OCI-LY3 (cell line): ENCODE data around the gene SAMD11.

Experiments
- H2AFZ ChIP-seq: fragments of 200-600, 300-600 bp; shearing (Covaris generic); 2 replicates; pipeline ENCODE4 v1.6.0; 2014; ENCODE audit warnings: antibody characterized with exemption, low read depth, low read length
- H3K27ac ChIP-seq: fragments of 200-600, 300-600 bp; sonication (generic); 2 replicates; pipeline ENCODE4 v1.5.1; 2014; ENCODE audit warnings: mild to moderate bottlenecking, low read length, moderate library complexity, mixed read lengths
- H3K27me3 ChIP-seq: fragments of 200-600, 300-600 bp; sonication (generic); 2 replicates; pipeline ENCODE4 v1.6.1; 2014; ENCODE audit warnings: low read depth, low read length, mixed read lengths
- H3K36me3 ChIP-seq: fragments of 200-600, 300-600 bp; sonication (generic); replicated peaks from 2 replicates; pipeline ENCODE3; 2014; ENCODE audit warnings: low read depth, low read length, mixed read lengths
- H3K4me1 ChIP-seq: fragments of 300-600, 200-600 bp; sonication (generic); 2 replicates; pipeline ENCODE4 v1.6.1; 2014; ENCODE audit warnings: low read length, mixed read lengths
- H3K4me2 ChIP-seq: fragments of 200-600, 300-600 bp; sonication (generic); 2 replicates; pipeline ENCODE4 v1.6.1; 2014; ENCODE audit warnings: low read length, mixed read lengths
- H3K4me3 ChIP-seq: fragments of 300-600, 200-600 bp; sonication (generic); 2 replicates; pipeline ENCODE4 v1.5.1; 2014; ENCODE audit warnings: antibody characterized with exemption, mild to moderate bottlenecking, low read length, moderate library complexity
- H3K79me2 ChIP-seq: fragments of 300-600, 200-600 bp; shearing (Covaris generic); 2 replicates; pipeline ENCODE4 v1.6.1; 2014; ENCODE audit warnings: mild to moderate bottlenecking, low read length, mixed read lengths
- H3K9ac ChIP-seq: fragments of 300-600, 200-600 bp; shearing (Covaris generic); 2 replicates; pipeline ENCODE4 v1.6.0; 2014; ENCODE audit warnings: mild to moderate bottlenecking, low read length, moderate library complexity
- H3K9me3 ChIP-seq: fragments of 200-600, 300-600 bp; shearing (Covaris generic); 2 replicates; pipeline ENCODE4 v1.6.1; 2014; ENCODE audit warnings: low read length, mixed read lengths; ENCODE audit not compliant: insufficient read depth
- H4K20me1 ChIP-seq: fragments of 200-600, 300-600 bp; sonication (generic); 2 replicates; pipeline ENCODE4 v1.6.1; 2016; ENCODE audit warnings: low read length, mixed read lengths; ENCODE audit not compliant: insufficient read depth
- EZH2phosphoT487 ChIP-seq: fragments of 200-600 bp; shearing (Covaris generic); IDR thresholded peaks from 2 replicates; pipeline ENCODE4 v1.6.1; 2018; ENCODE audit warnings: antibody characterized with exemption, mixed run types, low read depth
- TF ChIP-seq, protein P1 (sequence below): fragments of 200-600, 300-600 bp; sonication (generic); IDR thresholded peaks from 2 replicates; pipeline ENCODE4 v1.5.1; 2014; ENCODE audit warnings: antibody characterized with exemption, low read length, low read depth

Gene SAMD11

DNA sequence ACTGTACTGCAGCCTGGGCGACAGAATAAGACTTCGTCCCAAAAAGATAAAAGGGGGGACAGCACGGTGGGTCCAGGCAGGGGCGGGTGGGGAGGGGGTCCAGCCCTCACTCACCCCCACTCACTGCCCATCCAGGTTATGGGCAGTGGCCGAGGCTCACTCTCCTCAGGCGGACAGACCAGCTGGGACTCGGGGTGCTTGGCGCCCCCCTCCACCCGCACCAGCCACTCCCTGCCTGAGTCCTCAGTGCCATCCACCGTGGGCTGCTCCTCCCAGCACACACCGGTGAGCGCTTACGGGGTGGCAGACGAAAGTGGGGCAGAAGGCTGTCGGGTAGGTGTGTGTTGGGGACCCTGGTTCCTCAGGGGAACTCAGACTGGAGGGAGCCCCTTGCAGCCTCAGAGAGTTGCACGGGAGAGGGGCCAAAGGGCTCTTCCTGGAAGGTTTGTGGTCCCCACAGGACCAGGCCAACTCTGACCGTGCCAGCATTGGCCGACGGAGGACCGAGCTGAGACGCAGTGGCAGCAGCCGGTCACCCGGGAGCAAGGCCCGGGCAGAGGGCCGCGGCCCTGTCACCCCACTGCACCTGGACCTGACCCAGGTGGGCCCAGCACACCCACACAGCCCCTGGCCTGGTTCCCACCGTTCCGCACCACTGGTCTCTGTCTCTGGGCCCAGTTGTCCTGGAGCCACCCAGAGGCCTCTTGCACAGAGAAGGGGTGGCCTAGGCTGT is 49.2 kb downstream of the SAMD11 start:
- Histone ChIP-seq H3K9me3 (no peaks in the 10 kb centered on the region), H3K4me3 (no peak overlapping the region), H3K27me3 (peaks cover 4% of the 10 kb centered on the region; the same call in 1 of the 2 replicates), H3K27ac (no peak overlapping the region), H4K20me1 (no peaks in the 10 kb centered on the region), H3K4me1 (no peaks in the 10 kb centered on the region), H3K79me2 (no peaks in the 10 kb centered on the region), H2AFZ (no peak overlapping the region), H3K9ac (no peak overlapping the region), H3K36me3 (no peaks in the 10 kb centered on the region), H3K4me2 (no peak overlapping the region)
- no peak for TF ChIP-seq EZH2phosphoT487
- TF ChIP-seq, protein P1, sequence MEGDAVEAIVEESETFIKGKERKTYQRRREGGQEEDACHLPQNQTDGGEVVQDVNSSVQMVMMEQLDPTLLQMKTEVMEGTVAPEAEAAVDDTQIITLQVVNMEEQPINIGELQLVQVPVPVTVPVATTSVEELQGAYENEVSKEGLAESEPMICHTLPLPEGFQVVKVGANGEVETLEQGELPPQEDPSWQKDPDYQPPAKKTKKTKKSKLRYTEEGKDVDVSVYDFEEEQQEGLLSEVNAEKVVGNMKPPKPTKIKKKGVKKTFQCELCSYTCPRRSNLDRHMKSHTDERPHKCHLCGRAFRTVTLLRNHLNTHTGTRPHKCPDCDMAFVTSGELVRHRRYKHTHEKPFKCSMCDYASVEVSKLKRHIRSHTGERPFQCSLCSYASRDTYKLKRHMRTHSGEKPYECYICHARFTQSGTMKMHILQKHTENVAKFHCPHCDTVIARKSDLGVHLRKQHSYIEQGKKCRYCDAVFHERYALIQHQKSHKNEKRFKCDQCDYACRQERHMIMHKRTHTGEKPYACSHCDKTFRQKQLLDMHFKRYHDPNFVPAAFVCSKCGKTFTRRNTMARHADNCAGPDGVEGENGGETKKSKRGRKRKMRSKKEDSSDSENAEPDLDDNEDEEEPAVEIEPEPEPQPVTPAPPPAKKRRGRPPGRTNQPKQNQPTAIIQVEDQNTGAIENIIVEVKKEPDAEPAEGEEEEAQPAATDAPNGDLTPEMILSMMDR: no peak

DNA sequence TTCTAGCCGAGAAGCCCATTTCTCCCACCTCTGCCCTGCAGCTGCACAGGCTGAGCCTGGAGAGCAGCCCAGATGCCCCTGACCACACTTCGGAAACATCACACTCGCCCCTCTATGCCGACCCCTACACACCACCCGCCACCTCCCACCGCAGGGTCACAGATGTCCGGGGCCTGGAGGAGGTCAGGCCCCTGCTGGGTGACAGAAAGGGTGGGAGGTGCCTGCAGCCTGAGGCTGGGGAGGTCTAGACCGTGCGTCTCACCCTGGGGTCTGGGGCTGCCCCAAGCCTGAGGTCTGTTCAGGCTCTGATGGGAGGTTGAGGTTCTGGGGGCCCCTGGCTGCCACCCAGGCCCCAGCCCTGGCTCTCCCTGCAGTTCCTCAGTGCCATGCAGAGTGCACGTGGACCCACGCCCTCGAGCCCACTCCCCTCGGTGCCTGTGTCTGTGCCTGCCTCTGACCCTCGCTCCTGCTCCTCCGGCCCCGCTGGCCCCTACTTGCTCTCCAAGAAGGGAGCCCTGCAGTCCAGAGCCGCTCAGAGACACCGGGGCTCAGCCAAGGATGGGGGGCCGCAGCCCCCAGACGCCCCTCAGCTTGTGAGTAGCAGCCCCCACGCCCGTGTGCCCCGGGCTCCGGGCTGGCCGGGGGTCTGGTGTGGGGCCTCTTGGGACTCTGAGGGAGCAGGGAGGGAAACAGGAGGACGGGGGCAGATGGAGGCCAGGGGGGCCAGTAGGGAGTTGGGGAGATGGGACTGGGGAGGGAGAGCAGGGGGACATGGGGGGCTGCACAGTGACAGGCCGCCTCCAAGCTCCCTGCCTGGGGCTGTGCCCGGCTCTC is 50.0 kb downstream of the SAMD11 start:
- no peaks in the 10 kb centered on the region for H3K4me1 ChIP-seq
- no peak overlapping the region for H2AFZ ChIP-seq
- no peaks in the 10 kb centered on the region for H3K79me2 ChIP-seq
- H3K27me3 ChIP-seq: peaks cover 4% of the 10 kb centered on the region; the same call in 1 of the 2 replicates
- no peaks in the 10 kb centered on the region for H3K36me3 ChIP-seq
- TF ChIP-seq, protein P1: no peak
- no peak for TF ChIP-seq EZH2phosphoT487
- H3K4me3 ChIP-seq: no peak overlapping the region
- H3K9me3 ChIP-seq: no peaks in the 10 kb centered on the region
- H3K9ac ChIP-seq: no peak overlapping the region
- H4K20me1 ChIP-seq: no peaks in the 10 kb centered on the region
- no peak overlapping the region for H3K4me2 ChIP-seq
- no peak overlapping the region for H3K27ac ChIP-seq

DNA sequence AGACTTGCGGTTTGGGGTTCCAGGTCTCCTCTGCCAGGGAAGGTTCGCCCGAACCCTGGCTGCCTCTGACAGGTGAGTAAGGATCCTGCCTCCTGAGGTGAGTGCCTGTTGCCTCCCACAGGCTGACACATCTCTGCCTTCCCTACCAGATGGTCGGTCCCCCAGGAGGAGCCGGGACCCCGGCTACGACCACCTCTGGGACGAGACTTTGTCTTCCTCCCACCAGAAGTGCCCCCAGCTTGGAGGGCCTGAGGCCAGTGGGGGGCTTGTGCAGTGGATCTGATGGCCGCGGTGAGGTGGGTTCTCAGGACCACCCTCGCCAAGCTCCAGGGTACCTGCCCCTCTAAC is 50.5 kb downstream of the SAMD11 start:
- Histone ChIP-seq H3K4me3 (no peak overlapping the region), H3K4me2 (no peak overlapping the region), H3K9me3 (no peaks in the 10 kb centered on the region), H3K36me3 (no peaks in the 10 kb centered on the region), H3K79me2 (no peaks in the 10 kb centered on the region), H3K9ac (no peak overlapping the region), H3K27ac (no peak overlapping the region), H3K4me1 (no peaks in the 10 kb centered on the region), H3K27me3 (peaks cover 4% of the 10 kb centered on the region; the same call in 1 of the 2 replicates), H2AFZ (no peak overlapping the region), H4K20me1 (no peaks in the 10 kb centered on the region)
- TF ChIP-seq, protein P1: no peak
- TF ChIP-seq EZH2phosphoT487: no peak

DNA sequence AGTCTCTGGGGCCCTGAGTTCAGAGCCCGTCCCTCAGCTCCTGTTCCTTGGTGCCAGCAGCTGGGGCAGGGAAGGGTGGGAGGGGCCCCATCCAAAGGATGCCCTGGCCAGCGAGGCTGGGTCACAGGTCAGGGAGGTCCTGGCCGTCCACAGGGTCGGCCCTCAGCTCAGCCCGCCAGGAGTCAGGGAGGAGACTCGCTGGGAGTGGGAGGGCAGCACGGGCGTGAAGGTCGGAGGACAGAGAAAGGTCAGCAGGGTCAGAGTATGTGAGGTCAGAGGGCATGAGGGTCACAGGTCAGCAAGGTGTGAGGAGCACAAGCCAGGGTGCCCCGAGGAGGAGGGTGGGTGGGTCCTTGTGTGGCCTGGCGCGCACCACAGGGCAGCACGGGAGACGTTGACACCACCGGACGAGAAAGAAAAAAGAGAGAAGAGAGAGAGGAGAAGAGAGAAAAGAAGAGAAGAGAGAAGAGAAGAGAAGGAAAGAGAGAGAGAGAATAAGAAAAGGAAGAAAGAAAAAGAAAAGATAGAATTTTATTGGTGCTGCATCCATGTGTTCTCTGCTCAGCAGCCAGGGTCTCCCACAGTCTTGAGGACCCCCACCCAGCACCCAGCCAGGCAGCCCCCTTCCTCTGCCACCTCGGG is 51.1 kb downstream of the SAMD11 start:
- Histone ChIP-seq H3K4me1 (no peaks in the 10 kb centered on the region), H3K9ac (no peak overlapping the region), H4K20me1 (no peaks in the 10 kb centered on the region), H3K9me3 (no peaks in the 10 kb centered on the region), H3K27me3 (peaks cover 4% of the 10 kb centered on the region; the same call in 1 of the 2 replicates), H3K4me3 (no peak overlapping the region), H3K4me2 (no peak overlapping the region), H3K79me2 (no peaks in the 10 kb centered on the region), H3K27ac (no peak overlapping the region), H3K36me3 (no peaks in the 10 kb centered on the region), H2AFZ (no peak overlapping the region)
- TF ChIP-seq, protein P1: no peak
- TF ChIP-seq EZH2phosphoT487: no peak
